M059J (cell line): ENCODE results near the gene SPAG9. TPM values are rescaled to one million over a fixed set of nuclear protein-coding genes. Genes with fewer than 3 reads are reported as not detected.

Experiments
- DNase-seq: peaks from one replicate; pipeline ENCODE4 v3.0.0-alpha.2; 2012; ENCODE audit warnings: low read depth
- total RNA-seq: library from RNA; depleted of rRNA; stranded (reverse); fragments of >200 nt; shearing (Covaris generic); gene quantifications from 2 replicates; pipeline ENCODE4 v1.2.3, GENCODE V29; 2014

SPAG9 gene
- total RNA-seq, 1 experiment from 2014 or later = 43.9 TPM

DNA sequence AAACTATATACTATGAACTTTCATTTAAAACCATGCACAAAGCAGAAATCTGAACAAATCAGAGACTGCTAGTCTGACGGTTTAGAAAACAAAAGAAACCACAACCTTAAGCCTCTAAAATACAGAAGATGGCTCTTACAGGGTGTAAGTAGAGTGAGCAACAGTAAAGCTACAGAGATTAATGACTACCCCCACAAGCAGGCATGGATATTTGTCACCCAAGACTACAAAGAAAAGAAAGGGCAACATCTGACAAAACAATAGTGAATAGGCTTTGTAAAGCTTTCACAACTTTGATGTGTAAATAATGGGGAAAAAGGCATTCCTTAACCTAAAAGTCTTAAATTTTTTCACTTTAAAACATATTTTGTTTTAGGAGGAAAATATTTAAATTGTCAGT, 75.0 kb downstream of the SPAG9 start:
- no peak for DNase-seq

- DNase-seq = no peak
Measured at GRCh38 chr17:51044976-51045375, 75.7 kb downstream of the SPAG9 start.

DNA sequence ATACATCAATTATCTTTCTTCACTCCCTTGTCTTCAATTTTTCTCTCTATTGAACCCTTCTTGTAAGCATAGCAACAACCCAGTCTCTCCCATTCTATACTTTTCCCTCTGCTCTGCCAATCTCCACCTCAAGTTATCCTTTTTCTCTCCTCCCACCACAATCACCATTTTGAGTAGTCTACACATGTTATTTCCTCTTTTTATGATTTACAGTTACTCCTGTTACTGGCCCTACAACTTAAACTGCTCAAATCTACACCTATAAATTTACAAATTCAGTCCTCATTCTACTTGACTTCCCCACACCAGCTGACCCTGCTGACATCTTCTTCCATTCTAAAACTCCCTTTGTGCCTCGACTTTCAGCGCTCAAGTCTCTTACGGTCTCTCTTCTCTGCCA, 84.6 kb downstream of the SPAG9 start:
- no peak for DNase-seq

GRCh38 chr17:51035431-51035830, 85.2 kb downstream of the SPAG9 start:
- peak; percentile 41 for DNase-seq

- DNase-seq = no peak
Measured at GRCh38 chr17:51034800-51035199, 85.9 kb downstream of the SPAG9 start.

GRCh38 chr17:51032850-51033249, 87.8 kb downstream of the SPAG9 start:
- DNase-seq = no peak

DNA sequence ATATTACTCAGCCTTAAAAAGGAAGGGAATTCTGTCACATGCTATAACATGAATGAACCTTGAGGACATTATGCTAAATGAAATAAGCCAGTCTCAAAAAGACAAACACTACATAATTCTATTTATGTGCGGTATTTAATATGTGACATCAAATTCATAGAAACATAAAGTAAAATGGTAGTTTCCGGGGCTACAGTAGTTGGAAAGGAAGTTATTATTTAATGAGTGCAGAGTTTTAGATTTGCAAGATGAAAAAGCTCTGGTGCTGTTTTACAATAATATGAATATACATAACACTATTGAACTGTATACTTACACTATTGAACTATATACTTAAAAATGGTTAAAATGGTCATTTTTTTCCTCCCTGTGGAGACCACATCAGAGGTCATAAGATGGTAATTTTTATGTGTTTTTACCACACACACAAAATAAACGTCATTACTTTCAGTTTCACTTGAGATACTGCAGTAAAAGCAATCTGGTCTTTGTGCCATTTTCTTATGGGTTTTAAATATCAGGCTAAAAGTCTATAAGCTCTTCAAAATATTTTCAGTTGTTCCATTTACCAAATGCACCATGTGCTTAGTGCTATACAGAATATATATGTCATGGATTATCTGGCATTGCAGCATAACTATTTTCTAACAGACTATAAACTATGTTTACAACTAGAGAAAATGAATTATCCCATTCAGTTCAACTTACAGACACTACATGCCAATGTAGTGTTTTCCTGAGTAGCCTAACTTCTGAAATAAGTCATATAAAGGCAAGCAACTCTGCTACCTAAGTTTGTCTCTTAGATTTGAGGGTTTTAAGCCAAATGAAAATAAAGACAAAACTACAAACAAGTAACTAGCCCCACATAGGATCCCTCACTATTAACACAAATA, 90.9 kb downstream of the SPAG9 start:
- peak; percentile 34 for DNase-seq

- DNase-seq = no peak
Measured at GRCh38 chr17:51029142-51029541, 91.5 kb downstream of the SPAG9 start.

GRCh38 chr17:51028176-51028863, 92.3 kb downstream of the SPAG9 start:
- no peak for DNase-seq

GRCh38 chr17:51018541-51018940, 102.1 kb downstream of the SPAG9 start:
- no peak for DNase-seq

GRCh38 chr17:51017270-51017669, 103.4 kb downstream of the SPAG9 start:
- no peak for DNase-seq

DNA sequence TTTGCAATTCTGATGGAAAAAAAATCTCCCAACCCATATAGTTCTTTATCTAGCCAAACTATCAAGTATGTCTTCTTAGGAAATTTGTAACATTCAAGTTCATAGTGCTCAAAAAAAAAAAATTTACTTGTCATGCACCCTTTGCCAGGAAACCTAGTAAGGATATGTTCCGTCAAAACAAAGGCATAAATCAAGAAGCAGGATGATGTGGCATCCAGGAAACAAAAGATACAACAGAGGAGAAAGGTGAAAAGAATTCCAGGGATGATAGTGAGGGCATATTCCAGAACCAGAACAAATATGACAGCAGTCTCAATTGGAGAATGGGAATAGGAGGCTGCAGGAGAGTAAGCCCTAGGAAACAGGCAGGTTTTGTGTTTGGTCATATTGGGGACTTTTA, 104.6 kb downstream of the SPAG9 start:
- DNase-seq = no peak

- DNase-seq = no peak
Measured at GRCh38 chr17:51015145-51015558, 105.5 kb downstream of the SPAG9 start.

- no peak for DNase-seq
Measured at GRCh38 chr17:51014129-51014528, 106.5 kb downstream of the SPAG9 start.

- DNase-seq = no peak
Measured at GRCh38 chr17:51013322-51013721, 107.3 kb downstream of the SPAG9 start.

DNA sequence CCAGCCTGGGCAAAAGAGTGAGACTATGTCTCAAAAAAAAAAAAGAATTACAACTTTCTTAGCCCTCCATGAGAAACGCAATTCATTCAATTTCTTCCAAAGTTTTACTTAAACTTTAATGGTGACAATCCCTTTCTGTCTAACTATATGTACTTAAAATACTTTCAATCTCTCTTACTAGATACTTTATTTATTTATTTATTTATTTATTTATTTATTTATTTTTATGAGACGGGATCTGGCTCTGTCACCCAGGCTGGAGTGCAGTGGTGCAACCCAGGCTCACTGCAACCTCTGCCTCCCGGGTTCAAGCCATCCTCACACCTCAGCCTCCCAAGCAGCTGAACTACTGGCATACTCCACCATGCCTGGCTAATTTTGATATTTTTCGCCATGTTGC, 108.1 kb downstream of the SPAG9 start:
- DNase-seq = no peak

DNA sequence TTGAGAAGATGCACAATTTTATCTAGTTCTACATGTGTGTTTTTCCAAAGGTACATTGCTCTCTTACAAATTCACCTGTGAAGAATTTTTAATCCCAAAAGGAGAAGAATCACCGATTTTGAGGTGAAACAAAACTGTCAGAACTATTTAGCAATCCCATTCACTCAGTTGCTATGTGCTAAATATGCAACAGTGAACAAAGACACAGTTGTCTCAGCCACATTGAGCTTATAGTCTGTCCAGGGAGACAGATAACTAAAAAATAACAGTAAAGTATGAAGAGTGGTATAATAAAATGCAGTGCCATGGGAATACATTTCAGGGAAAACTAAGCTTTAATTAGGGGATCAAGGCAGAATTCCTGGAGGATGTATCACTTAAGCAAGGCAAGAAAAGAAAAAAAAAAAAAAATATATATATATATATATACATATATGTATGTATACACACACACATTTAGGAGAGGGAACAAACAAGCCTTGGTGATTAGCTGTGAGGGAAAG, 110.4 kb downstream of the SPAG9 start:
- DNase-seq = no peak

- no peak for DNase-seq
Measured at GRCh38 chr17:51006601-51007000, 114.1 kb downstream of the SPAG9 start.

DNA sequence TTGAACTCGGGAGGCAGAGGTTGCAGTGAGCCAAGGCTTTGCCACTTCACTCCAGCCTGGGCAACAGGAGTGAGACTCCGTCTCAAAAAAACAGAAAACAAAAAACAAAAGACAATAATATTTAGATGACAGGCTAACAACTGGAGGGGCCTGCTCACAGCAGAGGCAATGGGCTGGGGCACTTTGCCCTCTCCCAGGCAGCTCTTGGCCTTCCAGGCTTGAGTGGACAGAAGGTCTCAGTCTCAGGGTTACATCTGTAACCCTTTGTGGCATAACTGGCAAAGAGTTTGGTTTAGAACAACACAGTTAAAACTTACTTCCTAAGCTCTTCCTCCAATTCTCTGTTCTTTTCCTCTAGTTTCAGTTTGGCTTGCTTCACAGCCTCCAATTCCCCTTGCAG, 114.9 kb downstream of the SPAG9 start:
- no peak for DNase-seq

DNA sequence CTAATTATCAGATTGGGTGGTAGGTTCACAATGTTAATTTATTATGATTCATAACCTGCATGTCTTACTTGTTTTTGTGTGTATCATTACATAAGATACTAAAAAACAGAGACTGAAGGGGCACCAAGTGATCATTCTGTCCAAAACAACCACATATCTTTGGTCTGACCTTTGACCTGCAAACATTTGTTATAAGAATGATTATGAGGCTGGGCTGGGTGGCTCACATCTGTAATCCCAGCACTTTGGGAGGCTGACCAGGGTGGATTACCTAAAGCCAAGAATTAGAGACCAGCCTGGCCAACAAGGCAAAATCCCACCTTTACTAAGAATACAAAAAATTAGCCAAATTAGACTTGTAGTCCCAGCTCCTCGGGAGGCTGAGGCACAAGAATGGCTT, 116.4 kb downstream of the SPAG9 start:
- no peak for DNase-seq

GRCh38 chr17:51000835-51001638, 119.6 kb downstream of the SPAG9 start:
- peak; percentile 69 for DNase-seq

DNA sequence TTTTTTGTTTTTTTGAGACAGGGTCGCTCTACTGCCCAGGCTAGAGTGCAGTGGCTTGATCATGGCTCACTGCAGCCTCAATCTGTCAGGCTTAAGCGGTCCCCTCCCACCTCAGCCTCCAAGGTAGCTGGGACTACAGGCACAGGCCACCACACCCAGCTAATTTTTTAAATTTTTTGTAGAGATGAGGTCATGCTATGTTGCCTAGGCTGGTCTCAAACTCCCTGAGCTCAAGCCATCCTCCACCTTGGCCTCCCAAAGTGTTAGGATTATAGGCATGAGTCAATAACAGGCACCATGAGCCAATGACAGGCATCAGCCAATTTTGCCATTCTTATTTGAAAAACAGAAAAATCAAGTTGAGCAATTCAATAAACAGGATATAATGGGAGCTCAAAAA, 125.0 kb downstream of the SPAG9 start:
- no peak for DNase-seq
